Measurements from ENCODE around the gene MMS22L. TPM values are rescaled to one million over a fixed set of nuclear protein-coding genes. Genes with fewer than 3 reads are reported as not detected.

Gene MMS22L
- polyA plus RNA-seq, 6 donors from 2014 or later = 1.3 to 15.2 (median 6.5) TPM

GRCh38 chr6:97114645-97115044 lies 168.4 kb downstream of the MMS22L start:
- peaks cover 10 to 16% (median 11%) of the 10 kb centered on the region in 3 donors for H3K27me3 Mint-ChIP-seq
- ATAC-seq (ENCODE audit: low read depth in 2 of 2) (no peak), DNase-seq (no peak)
- no peak overlapping the region for H3K27ac Mint-ChIP-seq
- no peak overlapping the region for H3K4me3 Mint-ChIP-seq
- peaks cover 5 to 8% of the 10 kb centered on the region in 2 donors for H3K36me3 Mint-ChIP-seq
- no peaks in the 10 kb centered on the region for H3K4me1 Mint-ChIP-seq
- H3K9me3 Mint-ChIP-seq = peaks cover 3 to 15% (median 7%) of the 10 kb centered on the region in 7 donors

GRCh38 chr6:97113170-97113569 lies 169.8 kb downstream of the MMS22L start:
- Mint-ChIP-seq H3K4me3 (no peak overlapping the region), H3K27me3 (peaks cover 5 to 6% (median 5%) of the 10 kb centered on the region in 3 donors), H3K4me1 (no peaks in the 10 kb centered on the region), H3K36me3 (peaks cover 0 to 5% of the 10 kb centered on the region in 2 donors), H3K27ac (no peak overlapping the region), H3K9me3 (peaks cover 0 to 15% (median 7%) of the 10 kb centered on the region in 7 donors)
- ATAC-seq (ENCODE audit: low read depth in 2 of 2) (no peak), DNase-seq (no peak)

GRCh38 chr6:97111243-97111642 lies 171.8 kb downstream of the MMS22L start:
- Mint-ChIP-seq H3K9me3 (peaks cover 0 to 15% (median 7%) of the 10 kb centered on the region in 7 donors), H3K36me3 (peaks cover 0 to 5% of the 10 kb centered on the region in 2 donors), H3K4me1 (no peaks in the 10 kb centered on the region), H3K27ac (no peak overlapping the region), H3K27me3 (peaks cover 5 to 6% (median 6%) of the 10 kb centered on the region in 3 donors), H3K4me3 (no peak overlapping the region)
- ATAC-seq (ENCODE audit: low read depth in 2 of 2) = no peak
- DNase-seq = no peak

- peaks cover 0 to 6% of the 10 kb centered on the region in 2 donors for H3K36me3 Mint-ChIP-seq
- ATAC-seq (ENCODE audit: low read depth in 2 of 2) (no peak), DNase-seq (no peak)
- H3K4me1 Mint-ChIP-seq = no peaks in the 10 kb centered on the region
- no peak overlapping the region for H3K27ac Mint-ChIP-seq
- peaks cover 5 to 6% (median 6%) of the 10 kb centered on the region in 3 donors for H3K27me3 Mint-ChIP-seq
- H3K9me3 Mint-ChIP-seq = peaks cover 0 to 15% (median 7%) of the 10 kb centered on the region in 7 donors
- H3K4me3 Mint-ChIP-seq = no peak overlapping the region
Observed at GRCh38 chr6:97110626-97111025, 172.4 kb downstream of the MMS22L start.

GRCh38 chr6:97110149-97110548 lies 172.9 kb downstream of the MMS22L start:
- no peak for ATAC-seq (ENCODE audit: low read depth in 2 of 2)

GRCh38 chr6:97109444-97109843 lies 173.6 kb downstream of the MMS22L start:
- peaks cover 0 to 11% of the 10 kb centered on the region in 2 donors for H3K36me3 Mint-ChIP-seq
- no peaks in the 10 kb centered on the region for H3K4me1 Mint-ChIP-seq

More at GRCh38 chr6:97110149-97110548, 172.9 kb downstream of the MMS22L start:
- Mint-ChIP-seq H3K27ac (no peak overlapping the region), H3K9me3 (peaks cover 0 to 15% (median 7%) of the 10 kb centered on the region in 7 donors), H3K36me3 (peaks cover 0 to 11% of the 10 kb centered on the region in 2 donors), H3K4me1 (no peaks in the 10 kb centered on the region), H3K4me3 (no peak overlapping the region), H3K27me3 (peaks cover 6 to 9% (median 6%) of the 10 kb centered on the region in 3 donors)
- DNase-seq = no peak

GRCh38 chr6:97102145-97102790 lies 180.7 kb downstream of the MMS22L start:
- H3K27ac Mint-ChIP-seq = no peak overlapping the region
- H3K9me3 Mint-ChIP-seq = peaks cover 0 to 1% (median 0%) of the 10 kb centered on the region in 7 donors
- ATAC-seq (ENCODE audit: low read depth in 2 of 2) (no peak), DNase-seq (no peak)
- H3K4me3 Mint-ChIP-seq = no peak overlapping the region
- no peaks in the 10 kb centered on the region for H3K4me1 Mint-ChIP-seq
- H3K27me3 Mint-ChIP-seq = peaks cover 0 to 6% (median 0%) of the 10 kb centered on the region in 3 donors
- H3K36me3 Mint-ChIP-seq = peaks cover 0 to 6% of the 10 kb centered on the region in 2 donors

More at GRCh38 chr6:97109444-97109843, 173.6 kb downstream of the MMS22L start:
- Mint-ChIP-seq H3K4me3 (no peak overlapping the region), H3K9me3 (peaks cover 0 to 15% (median 7%) of the 10 kb centered on the region in 7 donors), H3K27me3 (peaks cover 6 to 11% (median 6%) of the 10 kb centered on the region in 3 donors), H3K27ac (no peak overlapping the region)
- no peak for DNase-seq
- no peak for ATAC-seq (ENCODE audit: low read depth in 2 of 2)

GRCh38 chr6:97100696-97101095 lies 182.3 kb downstream of the MMS22L start:
- H3K36me3 Mint-ChIP-seq = peaks cover 0 to 6% of the 10 kb centered on the region in 2 donors
- DNase-seq (no peak), ATAC-seq (ENCODE audit: low read depth in 2 of 2) (no peak)
- H3K27me3 Mint-ChIP-seq = peaks cover 0 to 6% (median 0%) of the 10 kb centered on the region in 3 donors
- H3K9me3 Mint-ChIP-seq = peaks cover 0 to 1% (median 0%) of the 10 kb centered on the region in 7 donors
- H3K4me3 Mint-ChIP-seq = no peak overlapping the region
- H3K27ac Mint-ChIP-seq = no peak overlapping the region
- H3K4me1 Mint-ChIP-seq = no peaks in the 10 kb centered on the region

GRCh38 chr6:97097068-97098047 lies 185.7 kb downstream of the MMS22L start:
- no peaks in the 10 kb centered on the region for H3K27me3 Mint-ChIP-seq
- ATAC-seq (ENCODE audit: low read depth in 2 of 2) = no peak
- H3K9me3 Mint-ChIP-seq = no peaks in the 10 kb centered on the region
- no peak overlapping the region for H3K4me3 Mint-ChIP-seq
- no peak overlapping the region for H3K27ac Mint-ChIP-seq
- no peak for DNase-seq
- no peaks in the 10 kb centered on the region for H3K4me1 Mint-ChIP-seq
- H3K36me3 Mint-ChIP-seq = no peaks in the 10 kb centered on the region

GRCh38 chr6:97095311-97095850 lies 187.6 kb downstream of the MMS22L start:
- Mint-ChIP-seq H3K4me3 (no peak overlapping the region), H3K36me3 (no peaks in the 10 kb centered on the region), H3K27me3 (no peaks in the 10 kb centered on the region), H3K27ac (no peak overlapping the region), H3K4me1 (no peaks in the 10 kb centered on the region), H3K9me3 (no peaks in the 10 kb centered on the region)
- DNase-seq (no peak), ATAC-seq (ENCODE audit: low read depth in 2 of 2) (no peak)

- H3K27me3 Mint-ChIP-seq = no peaks in the 10 kb centered on the region
- no peaks in the 10 kb centered on the region for H3K4me1 Mint-ChIP-seq
- ATAC-seq (ENCODE audit: low read depth in 2 of 2) = no peak
- H3K4me3 Mint-ChIP-seq = no peak overlapping the region
- no peaks in the 10 kb centered on the region for H3K9me3 Mint-ChIP-seq
- no peak for DNase-seq
- no peak overlapping the region for H3K27ac Mint-ChIP-seq
- H3K36me3 Mint-ChIP-seq = no peaks in the 10 kb centered on the region
Observed at GRCh38 chr6:97094376-97094775, 188.6 kb downstream of the MMS22L start.

GRCh38 chr6:97092673-97093305 lies 190.2 kb downstream of the MMS22L start:
- no peaks in the 10 kb centered on the region for H3K4me1 Mint-ChIP-seq
- no peaks in the 10 kb centered on the region for H3K36me3 Mint-ChIP-seq
- H3K27ac Mint-ChIP-seq = no peak overlapping the region
- H3K27me3 Mint-ChIP-seq = no peaks in the 10 kb centered on the region
- no peaks in the 10 kb centered on the region for H3K9me3 Mint-ChIP-seq
- H3K4me3 Mint-ChIP-seq = no peak overlapping the region
- DNase-seq (no peak), ATAC-seq (ENCODE audit: low read depth in 2 of 2) (no peak)
